ENCODE measurements around the gene ADGRB2.
"Not testable (repeated sequence)": the region's sequence is repeated elsewhere in the genome, so short reads cannot be mapped to it uniquely, and the experiment has no call there.

Gene ADGRB2

DNA sequence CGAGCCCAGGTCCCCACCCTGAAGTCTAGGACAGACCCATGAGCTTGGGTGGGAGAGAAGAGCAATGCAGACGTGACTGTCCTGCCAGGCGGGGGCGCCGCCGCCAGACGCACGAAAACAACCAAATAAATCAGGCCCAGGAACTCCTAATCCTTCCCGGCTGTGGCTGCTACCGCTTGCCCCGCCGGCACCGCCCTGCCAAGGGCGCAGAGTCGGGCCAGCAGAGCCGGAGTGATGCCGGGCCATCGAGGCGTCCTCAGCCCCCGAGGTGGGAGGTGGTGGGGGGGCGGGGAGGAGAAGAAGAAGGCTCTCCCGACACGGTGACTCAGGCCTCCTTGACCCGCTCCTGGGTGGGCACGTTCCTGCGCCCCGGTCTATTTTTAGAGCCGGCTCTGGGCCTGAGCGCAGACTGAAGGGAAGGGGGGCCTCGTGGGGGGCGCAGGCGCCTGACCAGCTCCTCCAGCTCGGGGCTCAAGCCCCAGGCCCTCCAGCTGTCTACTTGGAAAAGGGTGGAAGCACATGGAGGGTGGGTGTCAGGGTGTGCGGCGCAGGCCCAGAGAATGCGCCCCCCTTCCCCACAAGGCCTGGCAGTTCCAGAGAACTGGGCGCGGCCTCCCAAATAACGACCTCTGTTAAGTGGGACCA, 49.6 kb downstream of the ADGRB2 start:
- peak; percentile 86 for FAIRE-seq
- TF ChIP-seq TAF1 (IDR thresholded peaks at IDR 0.05; ENCODE audit: borderline replicate concordance, low read depth, low read length) (no peak), POLR2A (IDR thresholded peaks at IDR 0.05; ENCODE audit: low read depth, low read length) (no peak), POLR2AphosphoS5 (IDR thresholded peaks at IDR 0.05; ENCODE audit: low read depth, low read length) (no peak)
- no peak for DNase-seq (ENCODE audit: insufficient read length)

- DNase-seq (ENCODE audit: insufficient read length) (no peak), FAIRE-seq (no peak)
- TF ChIP-seq TAF1 (IDR thresholded peaks at IDR 0.05; ENCODE audit: borderline replicate concordance, low read depth, low read length) (no peak), POLR2A (IDR thresholded peaks at IDR 0.05; ENCODE audit: low read depth, low read length) (no peak), POLR2AphosphoS5 (IDR thresholded peaks at IDR 0.05; ENCODE audit: low read depth, low read length) (no peak)
Measured at GRCh38 chr1:31712630-31713029, 51.5 kb downstream of the ADGRB2 start.

DNA sequence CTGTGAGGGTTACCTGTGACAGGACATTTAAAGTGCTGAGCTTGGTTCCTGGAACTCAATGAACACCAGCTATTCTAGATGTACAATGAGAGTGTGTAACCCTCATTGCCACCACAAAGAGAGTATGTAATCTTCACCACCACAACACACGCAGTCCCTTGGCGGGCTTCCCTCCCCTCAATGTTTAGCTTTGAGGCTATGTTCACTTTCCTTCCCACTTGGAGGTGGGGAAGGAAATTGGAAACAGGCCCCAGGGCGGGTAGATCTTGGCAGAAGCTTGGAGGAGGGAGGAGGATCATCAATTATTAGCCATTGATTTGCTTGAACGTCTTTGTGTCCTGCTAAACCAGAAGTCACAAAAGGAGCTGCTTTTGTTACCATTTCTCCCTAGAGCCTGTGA, 52.1 kb downstream of the ADGRB2 start:
- FAIRE-seq (no peak), DNase-seq (ENCODE audit: insufficient read length) (no peak)
- no peak for TF ChIP-seq TAF1 (IDR thresholded peaks at IDR 0.05; ENCODE audit: borderline replicate concordance, low read depth, low read length)
- no peak for TF ChIP-seq POLR2A (IDR thresholded peaks at IDR 0.05; ENCODE audit: low read depth, low read length)
- no peak for TF ChIP-seq POLR2AphosphoS5 (IDR thresholded peaks at IDR 0.05; ENCODE audit: low read depth, low read length)

DNA sequence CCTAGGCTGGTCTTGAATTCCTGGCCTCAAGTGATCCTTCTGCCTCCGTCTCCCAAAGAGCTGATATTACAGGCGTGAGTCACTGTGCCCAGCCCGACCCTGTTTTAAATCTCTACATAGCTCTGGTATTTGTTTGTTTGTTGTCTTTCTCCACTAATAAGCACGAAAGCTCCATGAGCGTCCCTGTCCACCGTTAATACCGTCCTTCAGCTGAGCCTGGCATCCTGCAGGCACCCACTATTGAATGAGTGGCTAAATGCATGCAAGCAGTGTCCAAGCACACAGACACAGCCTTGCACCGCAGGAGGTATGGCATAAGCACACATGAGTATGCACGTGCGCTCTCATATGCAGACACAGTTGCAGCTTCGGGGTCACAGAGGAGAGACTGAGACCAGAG, 55.8 kb downstream of the ADGRB2 start:
- FAIRE-seq (no peak), DNase-seq (ENCODE audit: insufficient read length) (no peak)
- TF ChIP-seq POLR2AphosphoS5 (IDR thresholded peaks at IDR 0.05; ENCODE audit: low read depth, low read length) = no peak
- no peak for TF ChIP-seq TAF1 (IDR thresholded peaks at IDR 0.05; ENCODE audit: borderline replicate concordance, low read depth, low read length)
- TF ChIP-seq POLR2A (IDR thresholded peaks at IDR 0.05; ENCODE audit: low read depth, low read length) = no peak

- FAIRE-seq = peak; percentile 76
- TF ChIP-seq TAF1 (IDR thresholded peaks at IDR 0.05; ENCODE audit: borderline replicate concordance, low read depth, low read length) (no peak), POLR2A (IDR thresholded peaks at IDR 0.05; ENCODE audit: low read depth, low read length) (no peak), POLR2AphosphoS5 (IDR thresholded peaks at IDR 0.05; ENCODE audit: low read depth, low read length) (no peak)
- DNase-seq (ENCODE audit: insufficient read length) = no peak
Measured at GRCh38 chr1:31707711-31708110, 56.4 kb downstream of the ADGRB2 start.

DNA sequence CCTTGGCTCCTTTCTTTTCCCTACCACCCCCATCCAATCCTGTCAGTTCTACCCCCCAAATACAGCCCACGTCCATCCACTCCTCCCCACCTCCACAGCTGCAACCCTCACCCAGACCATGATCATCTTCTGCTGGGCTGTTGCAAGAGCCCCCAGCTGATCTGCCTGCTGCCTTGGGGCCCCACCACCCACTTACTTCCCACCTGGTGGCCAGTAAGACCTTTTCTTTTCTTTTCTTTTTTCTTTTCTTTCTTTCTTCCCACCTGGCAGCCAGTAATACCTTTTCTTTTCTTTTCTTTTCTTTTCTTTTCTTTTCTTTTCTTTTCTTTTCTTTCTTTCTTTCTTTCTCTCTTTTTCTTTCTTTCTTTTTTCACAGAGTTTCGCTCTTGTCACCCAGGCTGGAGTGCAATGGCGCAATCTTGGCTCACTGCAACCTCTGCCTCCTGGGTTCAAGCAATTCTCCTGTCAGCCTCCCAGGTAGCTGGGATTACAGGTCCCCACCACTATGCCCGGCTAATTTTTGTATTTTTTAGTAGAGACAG, 57.0 kb downstream of the ADGRB2 start:
- DNase-seq (ENCODE audit: insufficient read length); FAIRE-seq: not testable (repeated sequence)

DNA sequence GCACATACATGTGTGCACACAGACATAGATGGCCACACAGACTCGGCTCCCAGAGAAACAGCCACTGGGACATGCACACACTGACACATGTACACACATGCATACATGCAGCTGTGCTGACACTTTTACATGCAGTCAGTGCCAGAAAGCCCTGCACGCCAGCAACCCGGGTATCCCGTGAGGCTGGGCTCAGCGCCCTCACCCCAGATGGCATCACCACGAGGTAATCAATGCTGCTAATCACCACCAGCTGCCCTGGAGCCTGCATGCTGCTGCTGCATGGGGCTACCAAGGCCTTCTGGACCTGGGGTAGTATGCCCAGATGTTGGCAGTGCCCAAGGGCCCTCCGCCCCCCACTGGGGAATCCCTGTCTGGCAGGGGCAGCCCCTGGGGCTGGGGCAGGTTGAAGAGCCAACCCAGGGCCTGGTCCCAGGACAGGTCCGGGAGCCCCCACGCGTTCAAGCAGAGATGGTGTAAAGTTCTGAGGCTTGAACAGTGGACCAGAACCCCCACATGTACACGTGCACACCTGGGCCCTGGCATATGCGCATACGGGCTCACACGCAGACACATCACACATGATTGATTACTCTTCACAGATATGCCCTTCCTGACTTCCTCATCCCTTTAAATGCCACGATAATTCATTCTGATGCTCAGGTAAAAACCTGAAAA, 57.6 kb downstream of the ADGRB2 start:
- DNase-seq (ENCODE audit: insufficient read length) (no peak), FAIRE-seq (no peak)
- TF ChIP-seq POLR2A (IDR thresholded peaks at IDR 0.05; ENCODE audit: low read depth, low read length) = no peak
- TF ChIP-seq TAF1 (IDR thresholded peaks at IDR 0.05; ENCODE audit: borderline replicate concordance, low read depth, low read length) = no peak
- TF ChIP-seq POLR2AphosphoS5 (IDR thresholded peaks at IDR 0.05; ENCODE audit: low read depth, low read length) = no peak

GRCh38 chr1:31705080-31705866, 58.9 kb downstream of the ADGRB2 start:
- peak; percentile 61 for DNase-seq (ENCODE audit: insufficient read length)
- no peak for FAIRE-seq
- no peak for TF ChIP-seq POLR2A (IDR thresholded peaks at IDR 0.05; ENCODE audit: low read depth, low read length)
- no peak for TF ChIP-seq POLR2AphosphoS5 (IDR thresholded peaks at IDR 0.05; ENCODE audit: low read depth, low read length)
- TF ChIP-seq TAF1 (IDR thresholded peaks at IDR 0.05; ENCODE audit: borderline replicate concordance, low read depth, low read length) = no peak

DNA sequence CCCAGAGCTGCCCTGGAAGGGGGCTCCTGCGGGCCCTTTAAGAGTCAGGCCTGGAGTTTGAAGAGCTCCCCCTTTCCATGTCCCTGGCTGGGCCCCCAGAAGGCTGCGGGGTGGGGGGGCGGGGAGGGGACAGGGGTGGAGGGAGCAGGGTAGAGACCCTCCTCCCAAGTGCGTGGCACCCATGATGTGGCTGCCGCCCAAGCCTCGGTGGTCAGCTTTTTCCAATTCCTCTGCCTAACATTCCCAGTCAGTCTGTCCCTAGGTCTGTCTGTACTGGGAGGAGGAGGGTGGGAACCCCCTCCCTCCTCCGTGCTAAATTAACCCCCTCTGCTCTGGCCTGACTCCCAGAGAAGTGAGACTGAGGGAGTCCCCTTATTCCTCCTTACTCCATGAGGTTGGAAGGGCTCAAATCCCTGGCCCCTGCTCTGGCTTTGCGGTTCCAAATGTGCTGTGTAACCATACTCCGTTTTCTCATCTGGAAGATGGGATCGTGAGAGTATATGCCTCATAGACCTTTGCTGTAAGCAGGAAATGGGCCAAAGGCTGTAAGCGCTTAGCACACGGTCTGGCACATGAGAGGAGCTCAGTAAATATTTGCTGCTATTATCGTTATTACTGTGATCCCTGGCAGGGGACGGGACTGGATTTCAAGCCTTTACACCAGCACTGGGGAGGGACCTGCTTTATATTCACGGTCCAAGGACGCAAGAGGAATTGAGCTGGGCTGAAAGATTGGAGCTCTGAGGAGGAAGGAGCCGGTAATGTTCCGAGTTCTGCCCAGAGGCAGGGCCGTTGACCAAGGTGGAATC, 59.7 kb downstream of the ADGRB2 start:
- FAIRE-seq (peak; percentile 83), DNase-seq (ENCODE audit: insufficient read length) (no peak)
- TF ChIP-seq TAF1 (IDR thresholded peaks at IDR 0.05; ENCODE audit: borderline replicate concordance, low read depth, low read length) (no peak), POLR2A (IDR thresholded peaks at IDR 0.05; ENCODE audit: low read depth, low read length) (no peak), POLR2AphosphoS5 (IDR thresholded peaks at IDR 0.05; ENCODE audit: low read depth, low read length) (no peak)

DNA sequence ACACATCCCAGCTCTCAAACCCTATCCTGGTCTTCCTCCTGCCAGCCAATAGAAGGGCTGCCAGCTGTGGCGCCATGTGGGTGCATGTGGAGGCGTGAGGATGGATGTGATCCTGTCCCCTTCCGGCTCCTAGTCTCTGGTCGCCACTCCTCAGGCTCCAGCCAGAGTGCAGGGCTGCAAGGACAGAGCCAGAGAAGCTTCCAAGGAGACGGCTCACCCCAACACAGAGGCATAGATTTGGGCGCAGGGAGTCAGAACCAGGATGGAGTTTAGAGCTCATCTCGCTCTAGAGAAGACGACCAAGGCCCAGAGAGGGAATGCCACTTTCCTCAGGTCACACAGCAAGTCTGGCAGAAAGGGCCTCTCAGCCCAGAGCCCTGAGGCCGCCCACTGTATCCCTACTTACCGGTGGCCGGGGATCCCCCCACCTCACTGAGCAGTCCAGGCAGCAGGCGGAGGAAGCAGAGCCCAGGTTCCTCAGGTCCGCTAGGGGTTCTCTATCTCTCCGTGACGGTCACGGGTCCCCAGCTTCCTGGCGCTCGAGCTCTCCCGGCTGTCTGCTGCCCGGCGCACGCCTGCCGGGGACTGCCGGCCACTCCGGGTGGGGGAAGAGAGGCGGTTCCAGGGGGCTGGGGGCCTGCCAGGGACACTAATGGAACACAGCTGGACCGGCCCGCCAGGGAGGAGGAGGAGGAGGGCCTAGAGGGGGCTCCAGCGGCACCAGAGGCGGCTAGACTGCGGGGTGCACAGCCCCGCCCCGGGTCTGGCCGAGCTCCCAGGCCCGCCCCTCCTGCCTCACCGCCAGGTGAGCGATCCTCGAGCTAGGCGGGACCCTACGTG, 60.5 kb downstream of the ADGRB2 start, which contains the start of gene COL16A1:
Gene COL16A1, minus strand, starts transcription at position 587 of the 840 bp plus-strand sequence. CDS start 1,824 bp downstream, outside the sequence.
- TF ChIP-seq POLR2A (IDR thresholded peaks at IDR 0.05; ENCODE audit: low read depth, low read length) (no peak), TAF1 (IDR thresholded peaks at IDR 0.05; ENCODE audit: borderline replicate concordance, low read depth, low read length) (no peak), POLR2AphosphoS5 (IDR thresholded peaks at IDR 0.05; ENCODE audit: low read depth, low read length) (no peak)
- FAIRE-seq (no peak), DNase-seq (ENCODE audit: insufficient read length) (no peak)

All from GM12892 (cell line).